Pancreas (tissue), 10 donors: Measurements from ENCODE around the gene AFM. TPM values are rescaled to one million over a fixed set of nuclear protein-coding genes. Genes with fewer than 3 reads are reported as not detected.

ENCODE experiments used
- ATAC-seq, 4 donors: fragments of 200-7000 bp; cut with Tn5 transposase; one replicate each; pipeline versions ENCODE4 v1.8.0 to v1.9.1; 2020; ENCODE audit warnings: mild to moderate bottlenecking in 4 of 4, moderate library complexity in 4 of 4
- DNase-seq, 6 donors: peaks; one replicate each; pipeline ENCODE4 v3.0.0-alpha.2; 2020
- FAIRE-seq: peaks from 2 replicates; lab custom pipeline; 2012; peaks lifted over from hg19 to GRCh38; lab: Jason Lieb, UNC
- H3K27ac ChIP-seq, 4 donors: fragments of 200-600 bp; sonication (generic); 1 replicate in 3 of 4; 2 replicates in 1 of 4; pipeline versions ENCODE4 v1.5.0 to v1.8.0; 2020
- H3K27me3 ChIP-seq, 4 donors: fragments of 200-600 bp; one replicate each; pipeline ENCODE4 v1.8.0; 2021
- H3K36me3 ChIP-seq, 3 donors: fragments of 200-600 bp; sonication (generic) in 1 of 3; one replicate each; pipeline versions ENCODE4 v1.5.0 to v1.8.0; 2020 to 2021
- H3K4me1 ChIP-seq, 3 donors: fragments of 200-600 bp; one replicate each; pipeline ENCODE4 v1.8.0; 2021
- H3K4me3 ChIP-seq, 4 donors: fragments of 200-600 bp; sonication (generic) in 2 of 4; one replicate each; pipeline versions ENCODE4 v1.5.0 to v1.8.0; 2020 to 2021
- H3K9me3 ChIP-seq, 4 donors: fragments of 200-600 bp; one replicate each; pipeline ENCODE4 v1.8.0; 2021
- WGBS, 2 donors: extraction: QIAGEN DNeasy Blood & Tissue Kit; methylation state at CpG; one replicate each; pipeline ENCODE4 v1.1.7; 2013; 5-methylcytosine and 5-hydroxymethylcytosine counted together
- intact Hi-C, 3 donors: fragments of 100-400 bp; cut with DNase I; formaldehyde crosslinking; loops; one replicate each; pipeline versions ENCODE4 v1.11.1 to v1.14.2; 2022
- polyA plus RNA-seq, 2 donors: library from polyadenylated mRNA; stranded (reverse); fragments of 200-250 nt; gene quantifications; one replicate each; pipeline ENCODE4 v1.2.3, GENCODE V29; 2013
- total RNA-seq, 6 donors: library from RNA; stranded (reverse); fragmentation: NEBNext Ultra II Directional in 4 of 6; extraction: Animal tissue kit (Norgen Biotek cat#: 25700) in 4 of 6; gene quantifications; one replicate each; pipeline versions ENCODE4 v1.2.1 to v1.2.4, GENCODE V29; 2021 to 2023
- TF ChIP-seq, protein P1 (sequence below), 4 donors: fragments of 200-600 bp; sonication (generic) in 3 of 4; IDR thresholded peaks; one replicate each; pipeline versions ENCODE4 v1.5.0 to v1.8.0; 2021; ENCODE audit warnings: antibody characterized with exemption in 4 of 4
- donor health status: healthy with polysubstance abuse.
- donor health status: DM: no; HTN: no; CAD: no; lungs with moderate emphysema.
- donor health status: DM: no; HTN: no; CAD: no.
- donor health status: control.
- donor health status: control.
- donor health status: Bipolar disorder and iron deficiency.
- donor health status: DM: yes; HTN: yes; CAD: no.
- donor health status: DM: no; HTN: no; CAD: no.
- donor health status: DM: no; HTN: no; CAD: no.
- donor health status: DM: yes; HTN: yes; CAD: no.

The AFM gene
- total and polyA plus RNA-seq, 8 donors, result 0.08 to 0.82 (median 0.21) TPM

DNA sequence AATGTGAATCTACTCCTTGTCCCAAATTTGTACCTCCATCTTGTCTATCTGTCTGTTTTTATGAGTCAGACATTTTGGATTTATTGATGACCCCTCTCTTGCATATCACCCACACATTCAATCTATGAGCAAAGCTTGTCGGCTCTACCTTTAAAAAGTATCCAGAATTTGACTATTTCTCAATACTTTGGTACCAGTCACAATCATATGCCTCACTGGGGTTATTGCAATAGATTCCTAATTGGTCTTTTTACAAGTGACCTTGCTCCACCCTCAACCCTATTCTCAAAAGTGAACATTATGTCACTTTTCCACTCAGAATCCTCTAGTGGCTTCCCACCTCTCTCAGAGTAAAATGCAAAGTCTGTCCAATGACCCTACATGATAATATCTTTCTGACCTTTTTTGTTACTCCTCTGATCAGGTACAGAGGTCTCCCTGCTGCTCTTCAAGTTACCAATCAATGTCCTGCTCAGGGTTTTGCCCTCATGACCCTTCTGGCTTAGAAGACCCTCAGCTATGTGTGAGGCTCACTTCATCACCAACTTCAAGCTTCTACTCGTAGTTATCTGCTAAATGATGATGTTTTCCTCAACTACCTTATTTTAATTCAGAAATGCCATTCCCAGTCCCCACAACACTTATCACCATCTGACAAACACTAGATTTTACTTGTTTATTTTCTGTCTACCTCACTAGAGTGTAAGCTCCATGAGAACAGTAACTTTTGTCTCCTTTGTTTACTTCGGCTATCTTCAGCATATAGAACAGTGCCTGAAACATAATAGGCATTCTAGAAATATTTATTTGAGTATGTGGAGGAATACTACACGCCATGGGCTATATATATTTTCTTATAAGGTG lies 23.1 kb upstream of the AFM start:
- ATAC-seq (no peak), DNase-seq (no peak), FAIRE-seq (no peak)
- no peaks in the 10 kb centered on the region for H3K36me3 ChIP-seq
- intact Hi-C loops, result no loop called here
- H3K4me3 ChIP-seq, result no peak overlapping the region
- no peaks in the 10 kb centered on the region for H3K27me3 ChIP-seq
- no peak overlapping the region for H3K27ac ChIP-seq
- no peaks in the 10 kb centered on the region for H3K9me3 ChIP-seq
- peaks cover 2 to 9% (median 5%) of the 10 kb centered on the region in 3 donors for H3K4me1 ChIP-seq
- TF ChIP-seq, protein P1, sequence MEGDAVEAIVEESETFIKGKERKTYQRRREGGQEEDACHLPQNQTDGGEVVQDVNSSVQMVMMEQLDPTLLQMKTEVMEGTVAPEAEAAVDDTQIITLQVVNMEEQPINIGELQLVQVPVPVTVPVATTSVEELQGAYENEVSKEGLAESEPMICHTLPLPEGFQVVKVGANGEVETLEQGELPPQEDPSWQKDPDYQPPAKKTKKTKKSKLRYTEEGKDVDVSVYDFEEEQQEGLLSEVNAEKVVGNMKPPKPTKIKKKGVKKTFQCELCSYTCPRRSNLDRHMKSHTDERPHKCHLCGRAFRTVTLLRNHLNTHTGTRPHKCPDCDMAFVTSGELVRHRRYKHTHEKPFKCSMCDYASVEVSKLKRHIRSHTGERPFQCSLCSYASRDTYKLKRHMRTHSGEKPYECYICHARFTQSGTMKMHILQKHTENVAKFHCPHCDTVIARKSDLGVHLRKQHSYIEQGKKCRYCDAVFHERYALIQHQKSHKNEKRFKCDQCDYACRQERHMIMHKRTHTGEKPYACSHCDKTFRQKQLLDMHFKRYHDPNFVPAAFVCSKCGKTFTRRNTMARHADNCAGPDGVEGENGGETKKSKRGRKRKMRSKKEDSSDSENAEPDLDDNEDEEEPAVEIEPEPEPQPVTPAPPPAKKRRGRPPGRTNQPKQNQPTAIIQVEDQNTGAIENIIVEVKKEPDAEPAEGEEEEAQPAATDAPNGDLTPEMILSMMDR (IDR thresholded peaks at IDR 0.05), result no peak
- 81 to 86% methylated on average over 4 of the region's 4 CpGs for WGBS, 2 donors

DNA sequence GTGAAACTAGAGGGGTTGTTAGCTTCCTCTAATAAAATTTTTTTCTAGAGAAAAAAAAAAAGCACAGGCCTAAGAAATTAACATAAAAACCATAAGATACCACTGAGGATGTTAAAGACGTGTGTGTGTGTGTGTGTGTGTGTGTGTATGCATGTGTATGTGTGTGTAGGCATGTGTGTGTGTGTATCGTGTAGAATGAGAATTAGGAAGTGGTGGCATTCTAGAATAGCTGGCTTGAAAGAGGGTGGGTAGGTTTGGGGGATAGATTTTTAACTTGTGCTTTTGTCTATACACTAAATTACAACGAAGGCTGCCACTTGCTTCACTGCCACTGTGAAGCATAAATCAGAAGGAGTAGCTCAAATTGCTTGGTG lies 22.5 kb upstream of the AFM start:
- intact Hi-C loops, result no loop called here
- Histone ChIP-seq H3K27me3 (no peaks in the 10 kb centered on the region), H3K27ac (no peak overlapping the region), H3K36me3 (no peaks in the 10 kb centered on the region), H3K9me3 (no peaks in the 10 kb centered on the region), H3K4me3 (no peak overlapping the region), H3K4me1 (peaks cover 0 to 4% (median 0%) of the 10 kb centered on the region in 3 donors)
- DNase-seq (no peak), FAIRE-seq (no peak), ATAC-seq (no peak)
- TF ChIP-seq, protein P1 (IDR thresholded peaks at IDR 0.05), result no peak
- 78% methylated on average over 3 of the region's 3 CpGs for WGBS, 2 donors

DNA sequence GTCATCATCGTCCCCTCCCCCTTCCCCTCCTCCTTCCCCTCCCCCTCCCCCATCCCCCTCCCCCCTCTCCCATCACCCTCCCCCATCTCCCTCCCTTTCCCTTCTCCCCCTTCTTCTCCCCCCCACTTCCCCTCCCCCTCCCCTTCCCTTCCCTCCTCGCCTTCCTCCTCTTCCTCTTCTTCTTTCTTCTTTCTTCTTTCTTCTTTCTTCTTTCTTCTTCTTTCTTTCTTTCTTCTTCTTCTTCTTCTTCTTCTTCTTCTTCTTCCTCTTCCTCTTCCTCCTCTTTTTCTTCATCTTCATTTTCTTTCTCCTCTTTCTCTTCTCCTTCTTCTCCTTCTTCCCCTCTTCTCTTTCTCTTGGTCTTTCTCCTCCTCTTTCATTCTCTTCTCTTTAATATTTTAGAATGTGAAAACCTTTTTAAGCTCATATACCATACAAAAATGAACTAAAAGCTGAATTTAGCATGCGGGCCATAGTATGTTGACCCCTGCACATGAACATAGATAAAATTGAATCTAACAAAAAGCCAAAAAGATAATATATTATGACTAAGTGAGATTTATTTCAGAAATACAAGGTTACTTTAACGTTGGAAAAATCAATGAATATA lies 20.5 kb upstream of the AFM start:
- DNase-seq (no peak), FAIRE-seq (no peak), ATAC-seq (no peak)
- no peaks in the 10 kb centered on the region for H3K4me1 ChIP-seq
- no peak overlapping the region for H3K27ac ChIP-seq
- TF ChIP-seq, protein P1 (IDR thresholded peaks at IDR 0.05), result no peak
- H3K9me3 ChIP-seq, result no peaks in the 10 kb centered on the region
- 67% methylated on average over 3 to 4 of the region's 4 CpGs for WGBS, 2 donors
- intact Hi-C loops, result no loop called here
- no peaks in the 10 kb centered on the region for H3K27me3 ChIP-seq
- H3K4me3 ChIP-seq, result no peak overlapping the region
- no peaks in the 10 kb centered on the region for H3K36me3 ChIP-seq

DNA sequence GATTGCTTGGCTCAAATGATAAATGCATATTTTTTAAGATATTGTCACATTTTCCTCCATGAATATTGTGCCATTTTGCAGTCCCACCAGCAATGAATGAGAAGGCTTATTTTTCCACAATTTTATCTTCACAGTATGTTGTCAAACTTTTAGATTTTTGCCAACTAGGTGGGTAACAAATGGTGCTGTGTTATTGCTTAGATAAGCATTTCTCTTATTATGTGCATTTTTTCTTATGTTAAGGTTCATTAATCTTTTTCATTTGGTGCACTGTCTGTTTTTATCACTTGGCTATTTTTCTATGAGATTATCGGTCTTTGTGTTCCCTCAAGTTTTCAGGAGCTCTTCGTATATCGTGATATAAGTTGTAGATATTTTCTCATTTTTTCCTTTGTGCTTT lies 13.4 kb upstream of the AFM start:
- intact Hi-C loops, result no loop called here
- Histone ChIP-seq H3K27ac (no peak overlapping the region), H3K9me3 (no peaks in the 10 kb centered on the region), H3K27me3 (no peaks in the 10 kb centered on the region), H3K4me3 (no peak overlapping the region), H3K36me3 (no peaks in the 10 kb centered on the region), H3K4me1 (peaks cover 0 to 4% (median 0%) of the 10 kb centered on the region in 3 donors)
- 76 to 82% methylated on average over 3 of the region's 3 CpGs for WGBS, 2 donors
- ATAC-seq, result no peak
- TF ChIP-seq, protein P1 (IDR thresholded peaks at IDR 0.05), result no peak
- DNase-seq, result no peak
- FAIRE-seq, result no peak

DNA sequence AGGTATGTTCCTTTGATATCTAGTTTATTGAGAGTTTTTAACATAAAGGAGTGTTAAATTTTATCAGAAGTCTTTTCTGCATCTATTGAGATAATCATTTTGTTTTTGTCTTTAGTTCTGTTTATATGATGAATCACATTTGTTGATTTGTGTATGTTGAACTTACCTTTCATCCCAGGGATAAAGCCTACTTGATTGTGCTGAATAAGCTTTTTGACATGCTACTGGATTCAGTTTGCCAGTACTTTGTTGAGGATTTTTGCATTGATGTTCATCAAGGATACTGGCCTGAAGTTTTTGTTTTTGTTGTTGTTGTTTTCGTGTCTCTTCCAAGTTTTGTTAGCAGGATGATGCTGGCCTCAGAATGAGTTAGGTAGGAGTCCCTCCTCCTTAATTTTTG lies 10.8 kb upstream of the AFM start:
- no peak overlapping the region for H3K27ac ChIP-seq
- H3K9me3 ChIP-seq, result no peaks in the 10 kb centered on the region
- no peak overlapping the region for H3K4me3 ChIP-seq
- no peaks in the 10 kb centered on the region for H3K36me3 ChIP-seq
- ATAC-seq (no peak), DNase-seq (no peak), FAIRE-seq (peak; percentile 34)
- WGBS, 2 donors, result 79 to 90% methylated on average over 1 of the region's 1 CpG
- H3K4me1 ChIP-seq, result peaks cover 0 to 4% (median 0%) of the 10 kb centered on the region in 3 donors
- intact Hi-C loops, result no loop called here
- TF ChIP-seq, protein P1 (IDR thresholded peaks at IDR 0.05), result no peak
- H3K27me3 ChIP-seq, result no peaks in the 10 kb centered on the region
